ENCODE data around the gene RAX.

GRCh38 chr18:59279722-59280121 is 6.5 kb upstream of the RAX start:
- TF ChIP-seq CTCF (IDR thresholded peaks at IDR 0.05; ENCODE audit: low read depth, low read length) (no peak), MAX (IDR thresholded peaks at IDR 0.05; ENCODE audit: low read depth, low read length) (no peak), POLR2A (IDR thresholded peaks at IDR 0.05; ENCODE audit: extremely low read depth, insufficient read length) (no peak)

Data from NB4 (cell line).